Fibroblast of gingiva (primary cell): Measurements from ENCODE around the gene GGA2.
"Not testable (repeated sequence)": the region's sequence is repeated elsewhere in the genome, so short reads cannot be mapped to it uniquely, and the experiment has no call there.

ENCODE experiments used
- DNase-seq: peaks from one replicate; pipeline ENCODE4 v3.0.0-alpha.2; 2011; ENCODE audit warnings: low read depth

GGA2 gene

GRCh38 chr16:23510164-23510914 is at the start of gene GGA2:
GGA2 (minus strand) TSS chr16:23510494; CDS start chr16:23510411, 83 bp downstream.
- peak; percentile 79 for DNase-seq

- peak; percentile 44 for DNase-seq
These were observed 47.7 kb upstream of the GGA2 start for GRCh38 chr16:23557779-23558702.

GRCh38 chr16:23556881-23557778 is 46.8 kb upstream of the GGA2 start, which contains the start of the genes EARS2 and UBFD1:
EARS2 (minus strand) TSS chr16:23557350; CDS start chr16:23557343, 7 bp downstream.
UBFD1 (plus strand) TSS chr16:23557727; CDS start chr16:23557743, 16 bp downstream.
- DNase-seq: peak; percentile 98

- DNase-seq: no peak
These were observed 44.2 kb upstream of the GGA2 start for GRCh38 chr16:23554536-23554935.

- DNase-seq: no peak
These were observed 41.9 kb upstream of the GGA2 start for GRCh38 chr16:23552161-23552560.

GRCh38 chr16:23549938-23550337 is 39.6 kb upstream of the GGA2 start:
- DNase-seq: no peak

GRCh38 chr16:23544436-23544835 is 34.1 kb upstream of the GGA2 start:
- no peak for DNase-seq

GRCh38 chr16:23540817-23541178 is 30.5 kb upstream of the GGA2 start:
- DNase-seq: not testable (repeated sequence)

- no peak for DNase-seq
These were observed 29.9 kb upstream of the GGA2 start for GRCh38 chr16:23539984-23540816.

GRCh38 chr16:23538919-23539278 is 28.6 kb upstream of the GGA2 start:
- DNase-seq: no peak

- no peak for DNase-seq
These were observed 27.1 kb upstream of the GGA2 start for GRCh38 chr16:23537390-23537789.

- DNase-seq: no peak
These were observed 25.6 kb upstream of the GGA2 start for GRCh38 chr16:23535901-23536300.

- DNase-seq: no peak
These were observed 24.9 kb upstream of the GGA2 start for GRCh38 chr16:23534868-23535860.

- no peak for DNase-seq
These were observed 22.2 kb upstream of the GGA2 start for GRCh38 chr16:23532448-23532847.

- DNase-seq: no peak
These were observed 19.8 kb upstream of the GGA2 start for GRCh38 chr16:23530062-23530461.

- DNase-seq: no peak
These were observed 18.5 kb upstream of the GGA2 start for GRCh38 chr16:23528644-23529310.

- DNase-seq: no peak
These were observed 17.8 kb upstream of the GGA2 start for GRCh38 chr16:23527961-23528643.

GRCh38 chr16:23524886-23525285 is 14.6 kb upstream of the GGA2 start:
- no peak for DNase-seq
